Thyroid gland (tissue), 4 donors: ENCODE measurements around the gene COL26A1.

Experiments used
- CTCF ChIP-seq, 6 experiments: fragments of 200-600 bp in 3 of 6; fragments of 450-650 bp in 3 of 6; sonication (generic) in 3 of 6; IDR thresholded peaks; one replicate each; pipeline ENCODE4 v1.5.1; 2016 to 2019; ENCODE audit warnings: antibody characterized with exemption in 6 of 6, mild to moderate bottlenecking in 2 of 6, inconsistent platforms in 1 of 6, moderate library complexity in 1 of 6
- POLR2A ChIP-seq, 2 donors: fragments of 450-650 bp; IDR thresholded peaks; one replicate each; pipeline ENCODE4 v1.6.1; 2017; ENCODE audit warnings: antibody characterized with exemption in 2 of 2, mild to moderate bottlenecking in 2 of 2, moderate library complexity in 1 of 2

GRCh38 chr7:101330011-101330484, 32.6 kb upstream of the COL26A1 start:
- no peak for TF ChIP-seq POLR2A (IDR thresholded peaks at IDR 0.05)
- TF ChIP-seq CTCF (IDR thresholded peaks at IDR 0.05): no peak
